Activated naive CD8-positive, alpha-beta T cell treated with anti-CD3 and anti-CD28 coated beads, Interleukin-2, amount 50 U/mL, for 16 hours (primary cell): Measurements from ENCODE around the gene TTYH1.
"Not testable (repeated sequence)": the region's sequence is repeated elsewhere in the genome, so short reads cannot be mapped to it uniquely, and the experiment has no call there.

Experiments used
- DNase-seq: peaks from one replicate; pipeline ENCODE4 v3.0.0-alpha.2; 2020; ENCODE audit warnings: low read depth, low spot score

Gene TTYH1

GRCh38 chr19:54415208-54415900 lies at the start of gene TTYH1:
TTYH1 (plus strand) TSS chr19:54415464; CDS start chr19:54415553, 89 bp downstream.
- DNase-seq, result no peak

DNA sequence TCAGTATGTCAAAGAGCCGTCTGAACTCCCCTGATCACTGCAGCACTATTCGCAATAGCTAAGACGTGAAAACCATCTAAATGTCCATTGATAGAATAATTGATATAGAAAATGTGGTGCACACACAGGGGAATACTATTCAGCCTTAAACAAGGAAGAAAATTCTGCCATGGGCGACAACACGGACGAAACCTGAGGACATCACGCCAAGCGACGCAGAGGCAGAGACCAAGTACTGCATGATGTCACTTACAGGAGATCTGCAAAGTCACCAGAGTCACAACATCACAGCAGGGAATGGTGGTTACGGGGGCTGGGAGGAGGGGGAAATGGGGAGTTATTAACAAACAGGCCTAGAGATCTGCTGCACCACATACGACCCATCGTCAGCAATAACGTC lies 49.5 kb upstream of the TTYH1 start:
- not testable (repeated sequence) for DNase-seq

DNA sequence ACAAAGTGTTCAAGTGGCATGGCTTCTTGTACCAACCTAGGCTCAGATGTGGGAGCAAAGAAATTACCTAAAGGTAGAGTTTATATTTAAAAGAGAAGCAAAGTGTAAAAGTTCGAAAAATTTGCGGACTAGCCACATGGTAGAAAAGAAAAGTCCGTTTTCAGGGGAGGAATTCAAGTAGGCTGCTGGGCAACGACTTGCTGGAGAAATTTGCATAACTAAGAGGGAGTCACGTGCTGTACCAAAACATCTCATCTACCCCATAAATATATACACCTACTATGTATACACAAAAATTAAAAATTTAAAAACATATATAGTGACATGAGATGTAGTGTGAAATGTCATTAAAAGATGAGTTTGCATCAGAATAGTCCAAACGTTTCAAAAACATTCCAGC lies 48.5 kb upstream of the TTYH1 start:
- DNase-seq, result no peak

- no peak for DNase-seq
Measured at GRCh38 chr19:54369082-54369687, 46.1 kb upstream of the TTYH1 start.

GRCh38 chr19:54369688-54370433 lies 45.4 kb upstream of the TTYH1 start:
- DNase-seq, result not testable (repeated sequence)

GRCh38 chr19:54370434-54370796 lies 44.8 kb upstream of the TTYH1 start:
- not testable (repeated sequence) for DNase-seq

- not testable (repeated sequence) for DNase-seq
Measured at GRCh38 chr19:54371453-54371852, 43.8 kb upstream of the TTYH1 start.

GRCh38 chr19:54373781-54374631 lies 41.3 kb upstream of the TTYH1 start:
- no peak for DNase-seq

DNA sequence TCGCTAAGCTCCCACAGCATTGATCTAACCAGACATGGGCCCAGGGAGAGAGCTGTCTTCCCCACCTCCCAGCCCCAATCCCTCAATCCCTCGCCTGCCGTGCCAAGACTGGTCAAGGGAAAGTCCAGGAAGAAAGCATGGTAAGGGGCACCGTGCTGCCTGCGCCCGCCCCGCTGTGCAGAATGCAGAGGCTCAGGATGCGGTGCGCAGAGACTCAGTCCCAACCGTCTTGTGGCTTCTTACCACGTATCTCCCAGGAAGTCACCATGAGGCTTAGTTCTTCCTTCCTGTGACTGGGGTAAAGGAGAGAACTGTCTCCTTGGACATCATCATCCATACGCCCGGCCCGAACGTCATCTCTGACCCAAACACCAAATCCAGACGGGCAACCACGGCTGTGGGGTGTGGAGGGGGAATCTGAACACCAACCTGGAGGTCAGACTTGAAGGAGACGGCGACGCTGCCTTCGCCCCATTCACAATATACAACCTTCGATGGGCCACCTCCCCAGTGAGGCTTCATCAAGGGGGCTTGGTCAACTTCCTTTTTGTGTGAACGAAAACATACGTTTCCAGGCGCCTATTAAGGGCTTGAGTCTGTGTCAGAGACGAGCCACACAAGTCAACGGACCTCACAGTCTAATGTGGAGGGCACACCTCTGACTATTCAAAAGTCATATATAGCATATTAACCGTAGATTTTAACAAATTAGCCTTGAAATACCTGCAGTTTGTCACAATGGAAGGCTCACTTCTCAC lies 39.9 kb upstream of the TTYH1 start:
- DNase-seq, result not testable (repeated sequence)

GRCh38 chr19:54376610-54377285 lies 38.5 kb upstream of the TTYH1 start:
- no peak for DNase-seq

DNA sequence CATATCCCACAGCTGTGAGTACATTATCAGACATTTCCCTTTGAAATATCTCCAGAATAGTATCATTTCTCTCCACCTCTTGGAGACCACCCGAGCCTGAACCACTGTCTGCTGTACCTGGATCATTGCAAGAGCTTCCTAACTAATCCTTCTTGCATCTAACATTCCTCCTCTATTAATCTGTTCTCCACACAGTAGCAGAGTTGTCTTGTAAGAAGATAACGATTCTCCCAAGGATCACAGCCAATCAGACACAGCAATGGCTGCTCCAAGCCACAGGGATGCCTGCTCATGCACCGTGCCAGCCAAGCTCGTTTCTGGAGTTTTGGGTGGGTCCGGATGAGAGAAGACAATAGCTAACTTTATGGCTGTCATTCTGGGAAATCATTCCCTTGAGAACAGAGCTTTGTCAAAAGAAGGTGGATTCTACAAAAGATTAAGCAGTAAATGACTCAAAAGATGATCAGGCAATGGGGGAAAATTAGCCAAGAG lies 36.0 kb upstream of the TTYH1 start:
- no peak for DNase-seq

DNA sequence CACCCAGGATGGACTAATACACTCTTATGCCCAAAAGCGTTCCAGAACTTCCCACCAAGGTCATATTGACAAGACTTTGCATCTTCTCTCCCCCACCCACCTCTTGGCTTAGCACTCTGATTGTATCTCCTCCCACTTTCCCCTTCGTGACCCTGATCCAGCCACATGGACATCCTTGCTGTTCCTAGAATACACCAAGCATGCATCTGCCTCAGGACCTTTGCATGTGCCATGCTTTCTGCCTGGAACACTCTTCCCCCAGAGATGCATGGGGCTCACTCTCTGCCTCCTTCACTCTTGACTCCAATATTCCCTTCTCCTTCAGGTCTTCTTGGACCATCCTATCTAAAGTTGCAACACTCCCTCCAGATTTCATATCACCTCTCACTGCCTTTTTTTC lies 34.4 kb upstream of the TTYH1 start:
- no peak for DNase-seq

DNA sequence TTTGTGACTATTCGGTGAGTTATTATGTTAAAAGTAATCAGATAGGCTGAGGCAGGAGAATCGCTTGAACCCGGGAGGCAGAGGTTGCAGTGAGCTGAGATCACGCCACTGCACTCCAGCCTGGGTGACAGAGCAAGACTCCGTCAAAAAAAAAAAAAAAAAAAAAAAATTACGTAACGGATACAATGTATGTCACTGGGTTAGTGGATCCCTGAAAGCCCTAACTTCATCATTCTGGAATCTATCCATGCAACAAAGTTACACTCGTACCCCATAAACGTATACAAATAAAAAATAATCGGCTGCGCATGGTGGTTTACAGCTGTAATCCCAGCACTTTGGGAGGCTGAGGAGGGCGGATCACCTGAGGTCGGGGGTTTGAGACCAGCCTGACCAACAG lies 33.2 kb upstream of the TTYH1 start:
- not testable (repeated sequence) for DNase-seq

DNA sequence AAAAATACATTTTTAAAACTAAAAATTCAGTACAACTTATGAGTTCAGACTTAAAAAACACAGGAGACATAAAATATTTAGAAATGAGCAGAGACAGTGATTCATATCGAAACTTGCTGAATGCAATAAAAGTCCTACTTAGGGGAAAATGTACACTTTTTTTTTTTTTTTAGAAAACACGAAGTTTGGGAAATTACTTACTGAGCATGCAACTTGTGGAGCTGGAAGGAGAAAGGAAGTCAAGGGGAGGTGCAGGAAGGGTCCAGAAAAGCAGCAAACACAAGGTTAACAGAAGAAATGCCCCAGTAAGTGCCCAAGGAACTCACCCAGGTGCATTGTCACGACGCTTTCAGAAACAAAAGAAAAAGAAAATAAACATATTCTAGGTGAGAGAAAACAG lies 31.9 kb upstream of the TTYH1 start:
- no peak for DNase-seq

GRCh38 chr19:54387991-54388801 lies 27.1 kb upstream of the TTYH1 start:
- no peak for DNase-seq

DNA sequence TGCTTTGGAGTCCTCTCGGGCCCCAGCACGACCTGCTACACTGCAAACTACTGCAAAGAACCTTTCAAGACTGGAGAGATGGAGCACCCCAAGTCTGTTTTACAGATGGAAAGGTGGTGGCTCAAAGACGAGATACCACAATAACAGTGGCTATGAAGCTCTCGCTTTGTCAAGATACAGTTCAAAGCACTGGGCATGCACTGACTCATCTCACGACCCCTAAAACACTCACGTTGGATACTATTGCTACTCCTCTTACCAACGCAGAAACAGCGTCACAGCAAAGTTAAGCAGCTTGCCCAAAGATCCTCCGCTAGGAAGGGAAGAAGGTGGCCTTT lies 26.5 kb upstream of the TTYH1 start:
- DNase-seq, result no peak

DNA sequence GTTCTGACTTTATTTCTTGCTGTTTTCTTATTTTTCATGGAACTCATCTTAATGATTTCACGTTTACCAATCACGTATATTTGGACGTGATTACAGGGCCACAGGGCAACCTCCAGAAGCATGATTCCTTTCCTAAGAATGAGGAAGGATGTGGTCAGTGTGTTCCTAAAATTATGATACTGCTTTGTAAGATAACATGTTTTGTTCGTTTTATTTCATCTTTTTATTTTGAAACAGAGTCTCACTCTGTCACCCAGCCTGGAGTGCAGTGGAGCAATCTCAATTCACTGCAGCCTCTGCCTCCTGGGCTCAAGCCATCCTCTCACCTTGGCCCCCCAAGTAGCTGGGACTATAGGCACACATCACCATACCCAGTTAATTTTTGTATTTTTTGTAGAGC lies 25.7 kb upstream of the TTYH1 start:
- DNase-seq, result no peak

DNA sequence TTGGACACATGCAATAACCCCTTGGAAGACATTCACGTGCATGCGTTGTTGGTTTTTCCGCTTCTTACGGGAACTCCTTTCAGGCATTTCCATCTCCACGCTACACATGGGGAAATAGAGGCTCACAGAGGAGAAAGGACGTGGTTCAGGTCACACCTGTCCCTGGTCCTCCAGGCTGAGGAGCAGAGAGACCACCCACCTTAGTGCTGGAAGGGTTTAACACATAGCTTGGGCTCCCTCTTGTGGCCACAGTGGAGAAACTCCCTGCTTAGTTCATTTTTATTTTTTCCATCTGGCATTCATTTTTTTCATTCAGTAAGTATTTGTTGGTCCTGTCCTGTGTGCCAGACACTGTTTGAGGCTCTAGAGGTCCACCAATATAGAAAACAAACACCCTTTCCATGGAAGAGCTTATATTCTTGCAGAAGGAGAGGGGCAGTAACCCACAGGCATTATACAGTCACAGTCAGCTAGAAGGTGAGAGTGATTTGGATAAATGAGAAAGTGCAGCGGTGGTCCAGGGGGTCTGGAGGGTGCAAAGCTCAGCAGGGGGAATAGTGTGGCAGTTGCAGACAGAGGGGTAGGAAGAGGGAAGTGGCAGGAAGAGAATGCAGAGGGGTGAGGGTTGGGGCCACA lies 24.2 kb upstream of the TTYH1 start:
- peak; percentile 44 for DNase-seq

DNA sequence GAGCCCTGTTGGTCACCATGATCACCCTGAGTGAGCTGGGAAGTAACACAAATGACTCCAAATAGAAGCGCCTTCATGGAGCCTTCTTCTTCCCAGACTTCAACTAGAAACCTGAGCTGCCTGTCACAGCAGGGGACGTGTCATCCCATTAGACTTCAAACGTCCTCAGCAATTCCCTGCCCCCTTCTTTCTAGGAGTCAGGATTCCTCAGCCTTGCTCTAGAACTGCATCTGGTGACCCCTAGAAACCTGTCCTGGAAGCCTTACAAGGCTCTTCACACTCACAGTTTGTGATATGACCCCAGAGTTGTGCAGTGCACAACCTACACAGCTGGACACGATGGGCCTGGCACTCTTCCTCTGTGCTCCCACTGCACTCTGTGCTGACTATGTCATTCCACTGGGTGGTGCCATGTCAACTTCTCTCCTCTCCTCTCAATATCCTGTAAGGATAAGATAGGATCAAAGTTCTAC lies 23.6 kb upstream of the TTYH1 start:
- no peak for DNase-seq
